CD14-positive monocyte (primary cell): ENCODE measurements around the gene CPO. TPM values are rescaled to one million over a fixed set of nuclear protein-coding genes. Genes with fewer than 3 reads are reported as not detected.

Experiments
- DNase-seq, 3 donors: peaks; one replicate each; pipeline ENCODE4 v3.0.0-alpha.2; 2011 to 2022
- H2AFZ ChIP-seq: 2 replicates; pipeline ENCODE4 v1.6.0; 2012; ENCODE audit warnings: mild to moderate bottlenecking, low read depth, low read length, inconsistent platforms; ENCODE audit not compliant: insufficient read depth, poor library complexity, severe bottlenecking
- H3K27ac ChIP-seq, 2 donors: 1 replicate in 1 of 2; 2 replicates in 1 of 2; pipeline ENCODE4 v1.5.1; 2012 to 2013; ENCODE audit warnings: low read length in 2 of 2, control low read depth in 1 of 2, inconsistent platforms in 1 of 2, low read depth in 1 of 2, mild to moderate bottlenecking in 1 of 2
- H3K27me3 ChIP-seq, 2 donors: one replicate each; pipeline versions ENCODE4 v1.6.0 to v1.6.1; 2011 to 2013; ENCODE audit warnings: low read length in 2 of 2; ENCODE audit not compliant: control insufficient read depth in 2 of 2, insufficient read depth in 2 of 2
- H3K36me3 ChIP-seq, 2 donors: replicated peaks in 1 of 2; 1 replicate in 1 of 2; 2 replicates in 1 of 2; pipeline versions ENCODE4 v1.5.1 to v1.6.1; 2012 to 2013; ENCODE audit warnings: low read length in 2 of 2, control low read depth in 1 of 2, inconsistent platforms in 1 of 2, mild to moderate bottlenecking in 1 of 2; ENCODE audit not compliant: insufficient read depth in 2 of 2, control insufficient read depth in 1 of 2
- H3K4me1 ChIP-seq, 2 donors: 1 replicate in 1 of 2; 2 replicates in 1 of 2; pipeline versions ENCODE4 v1.5.1 to v1.6.1; 2012 to 2013; ENCODE audit warnings: low read length in 2 of 2, control low read depth in 1 of 2, inconsistent platforms in 1 of 2, mild to moderate bottlenecking in 1 of 2, moderate library complexity in 1 of 2; ENCODE audit not compliant: insufficient read depth in 2 of 2, control insufficient read depth in 1 of 2
- H3K4me2 ChIP-seq: replicated peaks from 2 replicates; pipeline ENCODE3; 2012; ENCODE audit warnings: low read length, moderate library complexity, mild to moderate bottlenecking; ENCODE audit not compliant: poor library complexity, severe bottlenecking; ENCODE audit errors: extremely low read depth
- H3K4me3 ChIP-seq, 3 experiments: fragments of 200-600 bp in 1 of 3; sonication (generic) in 1 of 3; replicated peaks in 1 of 3; 1 replicate in 2 of 3; 2 replicates in 1 of 3; pipeline ENCODE4 v1.5.1; 2011 to 2013; ENCODE audit warnings: low read length in 3 of 3, mild to moderate bottlenecking in 3 of 3, control low read depth in 2 of 3, low read depth in 2 of 3, inconsistent platforms in 1 of 3, moderate library complexity in 1 of 3
- H3K79me2 ChIP-seq: 2 replicates; pipeline ENCODE4 v1.6.0; 2012; ENCODE audit warnings: mild to moderate bottlenecking, control low read depth, inconsistent platforms, low read length, moderate library complexity; ENCODE audit not compliant: insufficient read depth
- H3K9ac ChIP-seq: 2 replicates; pipeline ENCODE4 v1.6.0; 2017; ENCODE audit warnings: low read length, mild to moderate bottlenecking; ENCODE audit not compliant: insufficient read depth, poor library complexity, severe bottlenecking
- H3K9me3 ChIP-seq, 2 donors: replicated peaks in 1 of 2; 1 replicate in 1 of 2; 2 replicates in 1 of 2; pipeline versions ENCODE4 v1.5.1 to v1.6.1; 2012 to 2013; ENCODE audit warnings: low read length in 2 of 2, control low read depth in 1 of 2; ENCODE audit not compliant: control insufficient read depth in 1 of 2, insufficient read depth in 1 of 2
- H4K20me1 ChIP-seq: 2 replicates; pipeline ENCODE4 v1.6.0; 2012; ENCODE audit warnings: mild to moderate bottlenecking, low read length, control low read depth, moderate library complexity; ENCODE audit not compliant: insufficient read depth
- H3K27ac Mint-ChIP-seq, 7 donors: one replicate each; pipeline ENCODE4 v1.8.0; 2020; ENCODE audit warnings: mild to moderate bottlenecking in 7 of 7, mixed read lengths in 7 of 7, moderate library complexity in 6 of 7, inconsistent platforms in 2 of 7
- H3K27me3 Mint-ChIP-seq, 3 donors: one replicate each; pipeline ENCODE4 v1.8.0; 2021 to 2022; ENCODE audit warnings: low read depth in 3 of 3, mild to moderate bottlenecking in 3 of 3, mixed read lengths in 3 of 3, moderate library complexity in 3 of 3, inconsistent platforms in 1 of 3
- H3K36me3 Mint-ChIP-seq, 2 donors: one replicate each; pipeline ENCODE4 v1.8.0; 2020; ENCODE audit warnings: mixed read lengths in 2 of 2, inconsistent platforms in 1 of 2, mild to moderate bottlenecking in 1 of 2
- H3K4me1 Mint-ChIP-seq: one replicate; pipeline ENCODE4 v1.8.0; 2020; ENCODE audit warnings: mild to moderate bottlenecking, mixed read lengths
- H3K4me3 Mint-ChIP-seq, 2 donors: one replicate each; pipeline ENCODE4 v1.8.0; 2020; ENCODE audit warnings: mild to moderate bottlenecking in 2 of 2, mixed read lengths in 2 of 2, moderate library complexity in 1 of 2
- H3K9me3 Mint-ChIP-seq, 7 donors: one replicate each; pipeline ENCODE4 v1.8.0; 2020 to 2022; ENCODE audit warnings: mixed read lengths in 7 of 7, mild to moderate bottlenecking in 6 of 7, moderate library complexity in 6 of 7, inconsistent platforms in 2 of 7
- WGBS: methylation state at CpG from one replicate; pipeline ENCODE4 v1.1.5; 2013; ENCODE audit warnings: missing lambda C conversion rate; ENCODE audit not compliant: insufficient coverage; 5-methylcytosine and 5-hydroxymethylcytosine counted together
- intact Hi-C, 2 donors: fragments of 100-400 bp; cut with micrococcal nuclease; formaldehyde crosslinking; loops; one replicate each; pipeline versions ENCODE4 v1.15.0 to v1.15.1; 2023
- polyA plus RNA-seq, 3 donors: library from polyadenylated mRNA; depleted of rRNA in 1 of 3; unstranded in 2 of 3; stranded (reverse) in 1 of 3; fragments of 300-500 nt in 2 of 3; fragments of >200 nt in 1 of 3; fragmentation: Illumina TruSeq in 2 of 3; gene quantifications; 1 replicate in 2 of 3; 2 replicates in 1 of 3; pipeline ENCODE4 v1.2.3, GENCODE V29; 2012 to 2021
- TF ChIP-seq, protein P1 (sequence below): fragments of 200-600 bp; IDR thresholded peaks from one replicate; pipeline ENCODE4 v1.8.0; 2022; ENCODE audit warnings: antibody characterized with exemption, mild to moderate bottlenecking

Gene CPO
- polyA plus RNA-seq, 3 donors = not detected

DNA sequence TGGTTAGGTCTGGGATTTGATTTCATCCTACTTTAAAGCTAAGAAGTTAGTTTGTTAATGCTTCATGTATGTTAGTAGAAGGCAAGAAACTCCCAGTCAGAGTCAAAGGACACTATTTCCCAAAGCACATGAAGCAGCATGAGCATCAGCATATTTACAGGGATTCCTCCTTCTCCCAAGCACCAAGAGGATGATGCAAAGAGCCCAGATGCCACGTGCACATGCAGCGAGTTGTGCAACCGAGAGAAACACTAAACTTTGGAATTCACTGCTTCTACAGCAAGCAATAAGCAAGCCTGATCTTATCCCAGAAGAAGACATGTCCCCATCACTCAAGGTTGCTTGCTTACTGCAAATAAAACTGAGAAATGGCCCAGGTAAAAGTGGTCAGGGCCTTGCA, 32.5 kb downstream of the CPO start:
- intact Hi-C loops = no loop called here

DNA sequence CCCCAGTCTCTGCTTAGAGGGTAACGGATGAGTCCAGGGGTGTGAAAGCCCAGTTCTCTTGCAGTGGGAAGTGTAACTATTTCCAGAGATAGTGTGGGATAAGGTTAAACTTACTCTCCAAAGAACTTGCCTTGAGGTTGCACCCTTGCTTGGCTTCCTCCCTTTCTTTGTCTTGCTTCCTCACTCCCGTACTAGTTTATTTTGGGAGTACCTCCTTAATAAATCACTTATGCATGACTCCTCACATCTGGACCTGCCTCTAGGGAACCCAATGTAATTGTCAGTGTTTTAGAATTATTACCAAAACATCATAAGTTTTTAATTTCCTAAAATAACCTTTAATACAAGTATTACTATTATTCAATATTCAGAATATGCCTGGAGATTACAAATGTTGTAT, 35.2 kb downstream of the CPO start:
- H3K4me2 ChIP-seq = no peak overlapping the region
- Mint-ChIP-seq H3K4me3 (no peak overlapping the region), H3K36me3 (no peaks in the 10 kb centered on the region), H3K4me1 (peaks cover 21% of the 10 kb centered on the region), H3K27ac (no peak overlapping the region), H3K27me3 (peaks cover 0 to 2% (median 1%) of the 10 kb centered on the region in 3 donors), H3K9me3 (peaks cover 0 to 9% (median 6%) of the 10 kb centered on the region in 7 donors)
- H3K79me2 ChIP-seq = no peaks in the 10 kb centered on the region
- no peaks in the 10 kb centered on the region for H3K36me3 ChIP-seq
- WGBS = no CpG with 5 or more reads among the region's 2 CpGs
- H3K27ac ChIP-seq = no peak overlapping the region
- H2AFZ ChIP-seq = no peak overlapping the region
- no peak for DNase-seq
- H3K9me3 ChIP-seq = no peaks in the 10 kb centered on the region
- H3K4me1 ChIP-seq = peaks cover 16% of the 10 kb centered on the region in 2 donors
- no peaks in the 10 kb centered on the region for H4K20me1 ChIP-seq
- H3K4me3 ChIP-seq = no peak overlapping the region
- H3K27me3 ChIP-seq = no peaks in the 10 kb centered on the region
- H3K9ac ChIP-seq = no peak overlapping the region
- TF ChIP-seq, protein P1, sequence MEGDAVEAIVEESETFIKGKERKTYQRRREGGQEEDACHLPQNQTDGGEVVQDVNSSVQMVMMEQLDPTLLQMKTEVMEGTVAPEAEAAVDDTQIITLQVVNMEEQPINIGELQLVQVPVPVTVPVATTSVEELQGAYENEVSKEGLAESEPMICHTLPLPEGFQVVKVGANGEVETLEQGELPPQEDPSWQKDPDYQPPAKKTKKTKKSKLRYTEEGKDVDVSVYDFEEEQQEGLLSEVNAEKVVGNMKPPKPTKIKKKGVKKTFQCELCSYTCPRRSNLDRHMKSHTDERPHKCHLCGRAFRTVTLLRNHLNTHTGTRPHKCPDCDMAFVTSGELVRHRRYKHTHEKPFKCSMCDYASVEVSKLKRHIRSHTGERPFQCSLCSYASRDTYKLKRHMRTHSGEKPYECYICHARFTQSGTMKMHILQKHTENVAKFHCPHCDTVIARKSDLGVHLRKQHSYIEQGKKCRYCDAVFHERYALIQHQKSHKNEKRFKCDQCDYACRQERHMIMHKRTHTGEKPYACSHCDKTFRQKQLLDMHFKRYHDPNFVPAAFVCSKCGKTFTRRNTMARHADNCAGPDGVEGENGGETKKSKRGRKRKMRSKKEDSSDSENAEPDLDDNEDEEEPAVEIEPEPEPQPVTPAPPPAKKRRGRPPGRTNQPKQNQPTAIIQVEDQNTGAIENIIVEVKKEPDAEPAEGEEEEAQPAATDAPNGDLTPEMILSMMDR = no peak
- intact Hi-C loops = no loop called here

More for the DNA sequence above, 32.5 kb downstream of the CPO start:
- no peak overlapping the region for H3K9ac ChIP-seq
- no peaks in the 10 kb centered on the region for H3K36me3 ChIP-seq
- H3K79me2 ChIP-seq = no peaks in the 10 kb centered on the region
- H3K27ac Mint-ChIP-seq = no peak overlapping the region
- TF ChIP-seq, protein P1 = no peak
- H3K4me1 ChIP-seq = peaks cover 16% of the 10 kb centered on the region in 2 donors
- H3K27me3 ChIP-seq = no peaks in the 10 kb centered on the region
- no peaks in the 10 kb centered on the region for H3K9me3 ChIP-seq
- no peaks in the 10 kb centered on the region for H3K27me3 Mint-ChIP-seq
- no peak overlapping the region for H3K4me3 ChIP-seq
- peaks cover 25% of the 10 kb centered on the region for H3K4me1 Mint-ChIP-seq
- H3K27ac ChIP-seq = no peak overlapping the region
- no peak overlapping the region for H3K4me2 ChIP-seq
- H3K9me3 Mint-ChIP-seq = peaks cover 0 to 9% (median 6%) of the 10 kb centered on the region in 7 donors
- H3K4me3 Mint-ChIP-seq = no peak overlapping the region
- peak overlapping the region; percentile 10 for H2AFZ ChIP-seq
- no peaks in the 10 kb centered on the region for H3K36me3 Mint-ChIP-seq
- no peaks in the 10 kb centered on the region for H4K20me1 ChIP-seq
- no peak for DNase-seq
- 0% methylated on average over 1 of the region's 3 CpGs for WGBS
